A673 (cell line): Measurements from ENCODE around the gene RAB36. TPM values are rescaled to one million over a fixed set of nuclear protein-coding genes. Genes with fewer than 3 reads are reported as not detected.

Source experiments
- BruUV-seq: library from RNA; stranded (reverse); fragments of 400-500 nt; replicated peaks from 2 replicates; lab custom pipeline; 2021; lab: Mats Ljungman, UMichigan
- CTCF ChIA-PET: fragments of 300-600 bp; sonication (Branson Sonifier 250); formaldehyde crosslinking; loops from one replicate; lab custom pipeline; 2022; ENCODE audit warnings: antibody characterized with exemption; lab: Charles Lee
- POLR2A ChIA-PET: fragments of 300-600 bp; sonication (Branson Sonifier 250); formaldehyde crosslinking; loops from one replicate; lab custom pipeline; 2022; ENCODE audit warnings: antibody characterized with exemption; ENCODE audit not compliant: low non-redundant PET; lab: Charles Lee
- DNase-seq: peaks from one replicate; pipeline ENCODE4 v3.0.0-alpha.2; 2015; ENCODE audit warnings: low spot score
- H3K27ac ChIP-seq: fragments of 200-600 bp; sonication (generic); 2 replicates; pipeline ENCODE4 v1.5.1; 2016; ENCODE audit warnings: mixed run types, low read depth, mild to moderate bottlenecking, mixed read lengths, antibody characterized with exemption, low read length; ENCODE audit not compliant: poor library complexity, severe bottlenecking
- H3K27me3 ChIP-seq: fragments of 200-600 bp; sonication (generic); replicated peaks from 2 replicates; pipeline ENCODE4 v1.6.1; 2017; ENCODE audit warnings: mixed run types, low read depth, mild to moderate bottlenecking, mixed read lengths, antibody characterized with exemption, low read length; ENCODE audit not compliant: insufficient read depth, poor library complexity
- H3K36me3 ChIP-seq: fragments of 200-600 bp; sonication (generic); 2 replicates; pipeline ENCODE4 v1.6.1; 2016; ENCODE audit warnings: mixed run types, mild to moderate bottlenecking, mixed read lengths, antibody characterized with exemption, low read length; ENCODE audit not compliant: insufficient read depth, poor library complexity, severe bottlenecking
- H3K4me1 ChIP-seq: fragments of 200-600 bp; sonication (generic); 2 replicates; pipeline ENCODE4 v1.6.1; 2017; ENCODE audit warnings: mixed run types, mild to moderate bottlenecking, mixed read lengths, antibody characterized with exemption, low read length; ENCODE audit not compliant: insufficient read depth, poor library complexity, severe bottlenecking
- H3K4me3 ChIP-seq: fragments of 200-600 bp; sonication (generic); 2 replicates; pipeline ENCODE4 v1.5.1; 2016; ENCODE audit warnings: low read depth, mixed run types, mild to moderate bottlenecking, mixed read lengths, low read length; ENCODE audit not compliant: poor library complexity, severe bottlenecking
- H3K9me3 ChIP-seq: fragments of 200-600 bp; sonication (generic); 2 replicates; pipeline ENCODE4 v1.6.1; 2016; ENCODE audit warnings: mixed run types, low read depth, mild to moderate bottlenecking, mixed read lengths, antibody characterized with exemption, low read length; ENCODE audit not compliant: poor library complexity, severe bottlenecking
- EZH2 ChIP-seq: fragments of 200-600 bp; sonication (generic); IDR thresholded peaks from 2 replicates; pipeline ENCODE4 v1.6.1; 2017; ENCODE audit warnings: borderline replicate concordance, low read depth, mild to moderate bottlenecking, mixed read lengths, antibody characterized with exemption, low read length; ENCODE audit not compliant: poor library complexity, severe bottlenecking
- intact Hi-C: fragments of 100-400 bp; cut with micrococcal nuclease; formaldehyde crosslinking; loops from one replicate; pipeline ENCODE4 v1.10.0; 2022; ENCODE audit not compliant: unreplicated experiment
- total RNA-seq: library from RNA; stranded (reverse); gene quantifications from 2 replicates; pipeline ENCODE4 v1.2.3, GENCODE V29; 2021
- TF ChIP-seq, protein P1 (sequence below): fragments of 300-800, 200-600 bp; sonication (generic); conservative IDR thresholded peaks from 2 replicates; pipeline ENCODE4 v1.5.1; 2017; ENCODE audit warnings: low read depth, mild to moderate bottlenecking, antibody characterized with exemption, low read length, moderate library complexity, mixed read lengths

The RAB36 gene
- total RNA-seq, 1 experiment from 2014 or later, result 4.1 TPM

DNA sequence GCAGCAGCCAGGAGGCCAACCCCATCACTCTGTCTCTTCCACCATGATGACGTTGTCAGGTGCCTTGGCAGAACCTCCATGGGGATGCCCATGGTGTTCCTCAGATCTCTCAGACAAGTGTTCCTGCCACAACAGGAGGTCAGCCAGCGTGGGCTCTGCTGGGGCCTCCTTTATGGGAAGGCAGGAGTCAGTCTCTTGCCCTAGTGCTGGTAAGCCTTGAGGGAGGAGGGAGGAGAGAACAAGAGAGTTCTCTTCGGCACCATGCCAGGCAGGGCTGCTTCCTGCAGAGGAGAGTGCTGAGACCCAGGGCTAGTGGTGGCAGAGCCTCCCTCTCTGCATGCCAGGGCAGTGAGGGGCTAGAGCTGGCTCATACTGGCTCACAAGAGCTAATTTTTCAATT is 42.5 kb upstream of the RAB36 start:
- intact Hi-C loops, result no loop called here
- no TSS peak for BruUV-seq
- Histone ChIP-seq H3K27me3 (no peaks in the 10 kb centered on the region), H3K27ac (no peak overlapping the region), H3K4me1 (peaks cover 6% of the 10 kb centered on the region), H3K36me3 (no peaks in the 10 kb centered on the region), H3K9me3 (no peaks in the 10 kb centered on the region), H3K4me3 (no peak overlapping the region)
- ChIA-PET POLR2A (no interaction called here), CTCF (no interaction called here)
- TF ChIP-seq, protein P1, sequence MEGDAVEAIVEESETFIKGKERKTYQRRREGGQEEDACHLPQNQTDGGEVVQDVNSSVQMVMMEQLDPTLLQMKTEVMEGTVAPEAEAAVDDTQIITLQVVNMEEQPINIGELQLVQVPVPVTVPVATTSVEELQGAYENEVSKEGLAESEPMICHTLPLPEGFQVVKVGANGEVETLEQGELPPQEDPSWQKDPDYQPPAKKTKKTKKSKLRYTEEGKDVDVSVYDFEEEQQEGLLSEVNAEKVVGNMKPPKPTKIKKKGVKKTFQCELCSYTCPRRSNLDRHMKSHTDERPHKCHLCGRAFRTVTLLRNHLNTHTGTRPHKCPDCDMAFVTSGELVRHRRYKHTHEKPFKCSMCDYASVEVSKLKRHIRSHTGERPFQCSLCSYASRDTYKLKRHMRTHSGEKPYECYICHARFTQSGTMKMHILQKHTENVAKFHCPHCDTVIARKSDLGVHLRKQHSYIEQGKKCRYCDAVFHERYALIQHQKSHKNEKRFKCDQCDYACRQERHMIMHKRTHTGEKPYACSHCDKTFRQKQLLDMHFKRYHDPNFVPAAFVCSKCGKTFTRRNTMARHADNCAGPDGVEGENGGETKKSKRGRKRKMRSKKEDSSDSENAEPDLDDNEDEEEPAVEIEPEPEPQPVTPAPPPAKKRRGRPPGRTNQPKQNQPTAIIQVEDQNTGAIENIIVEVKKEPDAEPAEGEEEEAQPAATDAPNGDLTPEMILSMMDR, result no peak
- no peak for TF ChIP-seq EZH2
- peak; percentile 31 for DNase-seq

DNA sequence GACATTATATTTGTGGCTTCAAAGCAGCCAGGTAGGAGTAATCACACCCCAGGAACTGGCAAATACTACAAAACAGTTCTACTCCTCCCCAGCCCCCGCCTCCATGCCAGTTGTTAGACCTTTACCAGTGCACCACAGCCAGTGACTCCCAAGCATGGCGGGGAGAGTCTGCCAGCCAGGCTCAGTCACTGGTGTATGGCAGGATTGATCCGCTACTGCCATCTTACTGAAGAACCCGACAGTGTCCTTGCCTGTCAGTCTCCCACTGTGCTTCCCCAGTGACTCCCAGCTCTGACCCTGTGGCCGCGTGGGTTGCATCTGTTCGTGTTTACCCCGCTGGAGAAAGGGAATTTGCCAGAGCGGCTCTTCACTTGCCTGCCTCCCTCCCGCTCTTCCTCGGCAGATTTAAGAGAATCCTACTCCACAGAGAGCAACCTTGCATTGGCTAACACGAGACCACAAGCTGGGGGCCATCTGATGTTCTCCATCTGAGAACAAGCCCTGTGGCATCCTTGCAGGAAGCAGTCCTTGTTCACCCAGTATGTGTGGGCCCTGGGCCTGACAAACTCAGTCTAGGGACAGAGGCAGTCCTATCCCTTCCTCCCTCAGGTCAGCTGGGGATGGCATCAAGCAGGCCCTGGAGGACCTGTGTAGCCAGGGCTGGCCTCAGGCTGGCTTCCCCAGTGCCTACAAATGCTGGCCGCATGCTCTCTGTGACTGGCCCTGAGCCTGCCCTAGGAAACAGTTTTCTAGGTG is 41.9 kb upstream of the RAB36 start:
- TF ChIP-seq EZH2, result no peak
- TF ChIP-seq, protein P1, result no peak
- H3K9me3 ChIP-seq, result no peaks in the 10 kb centered on the region
- H3K27ac ChIP-seq, result no peak overlapping the region
- peaks cover 6% of the 10 kb centered on the region for H3K4me1 ChIP-seq
- CTCF ChIA-PET, result no interaction called here
- POLR2A ChIA-PET, result no interaction called here
- H3K4me3 ChIP-seq, result no peak overlapping the region
- intact Hi-C loops, result no loop called here
- H3K27me3 ChIP-seq, result no peaks in the 10 kb centered on the region
- no TSS peak for BruUV-seq
- no peak for DNase-seq
- H3K36me3 ChIP-seq, result no peaks in the 10 kb centered on the region

DNA sequence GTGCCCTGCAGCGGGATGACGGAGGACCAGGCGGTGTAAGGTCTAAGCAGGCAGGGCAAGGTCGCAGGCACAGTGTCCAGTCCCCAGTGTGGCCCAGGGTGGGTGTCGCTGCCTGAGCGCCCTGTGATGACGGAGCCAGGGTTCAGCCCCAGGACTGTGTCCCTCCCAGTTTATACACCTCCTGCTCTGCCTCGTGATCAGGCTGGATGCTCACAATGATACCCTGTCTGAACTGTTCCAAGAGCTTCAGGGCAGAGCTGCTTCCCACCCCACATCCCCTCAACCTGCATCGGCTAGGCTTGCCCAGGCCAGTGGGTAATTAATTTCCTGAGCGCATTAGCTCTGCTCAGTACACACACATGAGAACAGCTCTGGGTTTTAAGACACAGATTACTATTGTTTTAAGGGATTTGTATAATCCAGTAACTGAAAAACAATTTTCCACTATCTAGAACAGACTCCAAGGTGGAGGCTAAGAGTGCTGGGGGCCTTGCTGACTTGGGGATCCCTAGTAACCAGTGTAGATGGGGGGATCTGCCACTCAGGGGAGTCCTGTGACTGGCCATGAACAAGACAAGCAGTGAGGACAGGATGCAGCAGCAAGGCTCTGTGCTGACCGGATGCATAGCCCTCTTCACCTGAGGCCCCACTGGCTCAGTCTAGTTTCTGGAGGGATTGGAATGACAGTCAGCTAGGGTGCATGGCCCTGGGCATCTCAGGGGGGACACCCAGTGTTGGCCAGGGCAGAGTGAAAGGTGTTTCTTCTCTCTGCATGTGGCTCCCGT is 40.9 kb upstream of the RAB36 start:
- no peaks in the 10 kb centered on the region for H3K36me3 ChIP-seq
- no peaks in the 10 kb centered on the region for H3K27me3 ChIP-seq
- no peaks in the 10 kb centered on the region for H3K4me1 ChIP-seq
- no TSS peak for BruUV-seq
- CTCF ChIA-PET, result no interaction called here
- no peak for DNase-seq
- POLR2A ChIA-PET, result no interaction called here
- no peak overlapping the region for H3K27ac ChIP-seq
- intact Hi-C loops, result no loop called here
- H3K4me3 ChIP-seq, result no peak overlapping the region
- H3K9me3 ChIP-seq, result no peaks in the 10 kb centered on the region
- no peak for TF ChIP-seq EZH2
- TF ChIP-seq, protein P1, result no peak
